ENCODE measurements around the gene OR2S2.
A peak's percentile ranks its signal among the peaks of the same experiment; 100 is the strongest.

Gene OR2S2

GRCh38 chr9:35908504-35909125, 49.3 kb downstream of the OR2S2 start:
- no peak for DNase-seq

- DNase-seq = peak; percentile 7
Measured at GRCh38 chr9:35907711-35908503, 50.0 kb downstream of the OR2S2 start.
